CD4-positive, alpha-beta T cell (primary cell): ENCODE data around the gene ZDBF2. TPM values are rescaled to one million over a fixed set of nuclear protein-coding genes. Genes with fewer than 3 reads are reported as not detected.
"Not testable (repeated sequence)": the region's sequence is repeated elsewhere in the genome, so short reads cannot be mapped to it uniquely, and the experiment has no call there.

Experiments
- ATAC-seq: fragments of 200-7000 bp; cut with Tn5 transposase; one replicate; pipeline ENCODE4 v1.10.0; 2022; ENCODE audit warnings: mild to moderate bottlenecking; ENCODE audit not compliant: poor library complexity
- CTCF ChIA-PET: fragments of 350-600 bp; sonication (Branson Sonifier 250); formaldehyde crosslinking; loops from one replicate; lab custom pipeline; 2021; ENCODE audit warnings: antibody characterized with exemption, inconsistent platforms; lab: Charles Lee
- POLR2A ChIA-PET: fragments of 350-600 bp; sonication (Branson Sonifier 250); formaldehyde crosslinking; loops from one replicate; lab custom pipeline; 2021; ENCODE audit warnings: antibody characterized with exemption, inconsistent platforms; lab: Charles Lee
- DNase-seq, 14 experiments: peaks; one replicate each; pipeline ENCODE4 v3.0.0-alpha.2; 2013 to 2020; ENCODE audit warnings: mixed read lengths in 2 of 14
- H3K27ac ChIP-seq, 2 donors: one replicate each; pipeline versions ENCODE4 v1.5.1 to v1.7.0; 2013; ENCODE audit warnings: low read length in 2 of 2, low read depth in 1 of 2, mild to moderate bottlenecking in 1 of 2
- H3K27me3 ChIP-seq, 2 experiments: 1 replicate in 1 of 2; 2 replicates in 1 of 2; pipeline versions ENCODE4 v1.6.1 to v1.7.0; 2013; ENCODE audit warnings: low read length in 2 of 2, control low read depth in 1 of 2, mild to moderate bottlenecking in 1 of 2, moderate library complexity in 1 of 2; ENCODE audit not compliant: insufficient read depth in 2 of 2, control insufficient read depth in 1 of 2
- H3K36me3 ChIP-seq: one replicate; pipeline ENCODE4 v1.6.1; 2013; ENCODE audit warnings: low read length, control low read depth; ENCODE audit not compliant: insufficient read depth
- H3K4me1 ChIP-seq: one replicate; pipeline ENCODE4 v1.6.1; 2013; ENCODE audit warnings: low read length, control low read depth; ENCODE audit not compliant: insufficient read depth
- H3K4me3 ChIP-seq: one replicate; pipeline ENCODE4 v1.5.1; 2013; ENCODE audit warnings: mild to moderate bottlenecking, low read length, moderate library complexity
- H3K9me3 ChIP-seq, 2 experiments: 1 replicate in 1 of 2; 2 replicates in 1 of 2; pipeline versions ENCODE4 v1.6.1 to v1.7.0; 2013; ENCODE audit warnings: low read length in 2 of 2, mild to moderate bottlenecking in 2 of 2, control low read depth in 1 of 2, moderate library complexity in 1 of 2; ENCODE audit not compliant: control insufficient read depth in 1 of 2, insufficient read depth in 1 of 2
- H3K27ac Mint-ChIP-seq: one replicate; pipeline ENCODE4 v1.8.0; 2020; ENCODE audit warnings: mixed read lengths
- H3K27me3 Mint-ChIP-seq: one replicate; pipeline ENCODE4 v1.8.0; 2021; ENCODE audit warnings: mixed read lengths
- H3K36me3 Mint-ChIP-seq: one replicate; pipeline ENCODE4 v1.8.0; 2021; ENCODE audit warnings: low read depth, mixed read lengths
- H3K4me1 Mint-ChIP-seq: one replicate; pipeline ENCODE4 v1.8.0; 2021; ENCODE audit warnings: low read depth, mixed read lengths
- H3K4me3 Mint-ChIP-seq: one replicate; pipeline ENCODE4 v1.8.0; 2020; ENCODE audit warnings: mild to moderate bottlenecking, mixed read lengths
- H3K9me3 Mint-ChIP-seq: one replicate; pipeline ENCODE4 v1.8.0; 2020; ENCODE audit warnings: mixed read lengths
- CTCF ChIP-seq: fragments of 200-600 bp; IDR thresholded peaks from one replicate; pipeline ENCODE4 v1.8.0; 2022; ENCODE audit warnings: antibody characterized with exemption, mild to moderate bottlenecking
- intact Hi-C, 2 experiments: fragments of 100-400 bp; cut with DNase I in 1 of 2; cut with micrococcal nuclease in 1 of 2; formaldehyde crosslinking; loops; one replicate each; pipeline versions ENCODE4 v1.15.1 to v1.9.0; 2023 to 2025; cut with DNase I, micrococcal nuclease
- total RNA-seq, 174 experiments: library from RNA in 2 of 174; stranded (reverse) in 2 of 174; gene quantifications; one replicate each; pipeline ENCODE4 v1.2.3 and lab custom pipeline; 2021 to 2026

The ZDBF2 gene
- total RNA-seq, 2 experiments from 2014 or later, result 28.7 to 29.7 TPM

- DNase-seq, result no peak
- Mint-ChIP-seq H3K27me3 (no peaks in the 10 kb centered on the region), H3K27ac (no peak overlapping the region), H3K9me3 (peaks cover 5% of the 10 kb centered on the region), H3K4me1 (no peaks in the 10 kb centered on the region), H3K4me3 (no peak overlapping the region), H3K36me3 (no peaks in the 10 kb centered on the region)
- intact Hi-C loops, result no loop called here
- ATAC-seq, result no peak
- Histone ChIP-seq H3K4me3 (no peak overlapping the region), H3K36me3 (no peaks in the 10 kb centered on the region), H3K27me3 (no peaks in the 10 kb centered on the region), H3K9me3 (peaks cover 0 to 3% of the 10 kb centered on the region in 2 experiments), H3K27ac (no peak overlapping the region), H3K4me1 (no peaks in the 10 kb centered on the region)
- CTCF ChIA-PET, result no interaction called here
- POLR2A ChIA-PET, result no interaction called here
- no peak for TF ChIP-seq CTCF
Measured at GRCh38 chr2:206354129-206354528, 79.7 kb downstream of the ZDBF2 start.

GRCh38 chr2:206356840-206357239 lies 82.4 kb downstream of the ZDBF2 start:
- DNase-seq, H3K4me1 ChIP-seq, ATAC-seq, H3K4me3 Mint-ChIP-seq, H3K4me1 Mint-ChIP-seq, H3K9me3 Mint-ChIP-seq, CTCF ChIA-PET, H3K27me3 Mint-ChIP-seq, H3K27ac Mint-ChIP-seq, H3K4me3 ChIP-seq, intact Hi-C loops, H3K9me3 ChIP-seq, H3K36me3 Mint-ChIP-seq, H3K36me3 ChIP-seq, H3K27ac ChIP-seq, POLR2A ChIA-PET, H3K27me3 ChIP-seq: not testable (repeated sequence)

GRCh38 chr2:206360840-206361239 lies 86.4 kb downstream of the ZDBF2 start:
- H3K27ac ChIP-seq, CTCF ChIA-PET, H3K27me3 ChIP-seq, intact Hi-C loops, H3K27me3 Mint-ChIP-seq, H3K4me1 ChIP-seq, DNase-seq, H3K9me3 ChIP-seq, H3K4me1 Mint-ChIP-seq, H3K36me3 Mint-ChIP-seq, H3K9me3 Mint-ChIP-seq, POLR2A ChIA-PET, H3K36me3 ChIP-seq, H3K4me3 ChIP-seq, H3K4me3 Mint-ChIP-seq, H3K27ac Mint-ChIP-seq, ATAC-seq: not testable (repeated sequence)

- no peak for TF ChIP-seq CTCF
- H3K9me3 ChIP-seq, result no peaks in the 10 kb centered on the region
- Mint-ChIP-seq H3K27me3 (no peaks in the 10 kb centered on the region), H3K4me3 (no peak overlapping the region), H3K36me3 (no peaks in the 10 kb centered on the region), H3K27ac (no peak overlapping the region), H3K4me1 (no peaks in the 10 kb centered on the region), H3K9me3 (no peaks in the 10 kb centered on the region)
- POLR2A ChIA-PET, result no interaction called here
- no peaks in the 10 kb centered on the region for H3K27me3 ChIP-seq
- no peaks in the 10 kb centered on the region for H3K36me3 ChIP-seq
- no peak overlapping the region for H3K27ac ChIP-seq
- H3K4me3 ChIP-seq, result no peak overlapping the region
- ATAC-seq, result no peak
- CTCF ChIA-PET, result no interaction called here
- H3K4me1 ChIP-seq, result no peaks in the 10 kb centered on the region
- no peak for DNase-seq
- intact Hi-C loops, result no loop called here
Measured at GRCh38 chr2:206361407-206362045, 87.1 kb downstream of the ZDBF2 start.

Other genes with a start within 250 kb of the ZDBF2 start
- 10 to 100 TPM; 45.3 to 48.9 TPM for gene INO80D, start 188.5 kb upstream of the ZDBF2 start, total RNA-seq
- 10 to 100 TPM; 33.4 to 34.3 TPM for gene NDUFS1, start 115.2 kb upstream of the ZDBF2 start, total RNA-seq
- gene EEF1B2, start 114.8 kb upstream of the ZDBF2 start, total RNA-seq, result 1,000 to 10,000 TPM; 1,109 to 1,132 TPM
- gene ADAM23, start 168.9 kb downstream of the ZDBF2 start, total RNA-seq, result 1 to 10 TPM; 6.3 to 7.7 TPM